Amniotic stem cell (primary cell): ENCODE measurements around the gene NEK4.
A peak's percentile ranks its signal among the peaks of the same experiment; 100 is the strongest.

Experiments used
- DNase-seq: peaks from one replicate; lab custom pipeline; 2025; lab: John Stamatoyannopoulos, UW

The NEK4 gene

GRCh38 chr3:52770496-52771333 is at the start of gene NEK4:
NEK4 (minus strand) TSS chr3:52770940; CDS start chr3:52770746, 194 bp downstream.
- DNase-seq = peak; percentile 69

DNA sequence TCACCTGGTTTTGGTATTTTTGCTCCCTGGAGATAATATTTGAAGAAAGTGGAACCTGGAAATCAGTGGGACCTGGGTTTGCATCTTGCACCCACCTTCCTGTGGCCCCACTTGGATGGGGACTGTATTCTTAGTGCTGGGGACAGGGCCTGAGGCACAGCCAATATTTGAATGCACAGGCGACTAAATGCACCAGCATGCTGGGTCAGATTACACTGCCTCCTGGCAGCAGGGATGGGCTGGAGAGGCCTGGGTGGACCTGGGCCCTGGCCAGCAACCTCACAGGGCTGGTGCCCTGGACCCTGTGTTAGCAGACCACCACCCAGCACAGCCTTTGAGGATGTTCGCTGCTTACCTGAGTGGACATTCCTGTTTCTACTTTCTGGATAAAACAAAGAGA is 49.2 kb upstream of the NEK4 start:
- no peak for DNase-seq

- DNase-seq = no peak
Measured at GRCh38 chr3:52817860-52818259, 47.1 kb upstream of the NEK4 start.

- DNase-seq = no peak
Measured at GRCh38 chr3:52817221-52817620, 46.5 kb upstream of the NEK4 start.

- DNase-seq = no peak
Measured at GRCh38 chr3:52816654-52817053, 45.9 kb upstream of the NEK4 start.

DNA sequence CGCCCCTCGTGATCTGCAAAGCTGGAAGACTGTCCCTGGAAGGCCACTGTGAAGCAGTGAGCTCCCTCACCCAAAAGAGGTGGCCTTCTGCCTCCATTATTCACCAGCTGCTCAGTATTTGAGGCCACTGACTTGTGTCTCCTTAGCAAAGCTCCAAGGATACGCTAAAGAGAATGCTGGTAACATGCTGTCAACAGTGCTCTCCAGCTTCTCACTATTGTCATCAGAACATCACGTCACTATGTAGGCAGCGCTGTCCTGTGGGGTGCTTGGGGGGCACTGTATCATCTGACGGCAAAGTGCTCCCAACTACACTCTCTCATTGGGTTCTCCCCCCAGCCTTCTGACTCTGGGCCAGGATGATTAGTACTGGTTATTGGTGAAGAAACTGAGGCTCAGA is 45.5 kb upstream of the NEK4 start:
- no peak for DNase-seq

GRCh38 chr3:52813810-52814209 is 43.1 kb upstream of the NEK4 start:
- DNase-seq = no peak

GRCh38 chr3:52811452-52812011 is 40.8 kb upstream of the NEK4 start:
- no peak for DNase-seq

DNA sequence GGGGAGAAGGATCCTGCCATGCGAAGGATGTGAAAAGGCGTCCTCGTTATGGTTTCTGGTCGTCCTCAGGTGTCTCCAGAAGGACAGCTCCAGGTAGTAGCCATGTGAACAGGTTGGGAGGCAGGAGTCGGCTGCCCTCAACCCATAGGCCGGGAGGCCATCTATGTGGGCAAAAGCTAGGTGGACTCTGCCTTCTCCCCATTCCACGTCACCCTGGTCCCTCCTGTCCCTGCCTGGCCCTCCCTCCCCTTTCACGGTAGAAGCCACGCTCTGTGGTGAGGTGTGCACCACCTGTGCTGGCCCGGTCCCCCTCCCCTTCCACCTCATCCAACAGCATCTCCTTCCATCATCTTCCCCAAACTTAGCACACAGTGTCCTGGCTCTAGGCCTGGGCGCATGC is 40.2 kb upstream of the NEK4 start:
- DNase-seq = no peak

- no peak for DNase-seq
Measured at GRCh38 chr3:52809662-52810377, 39.1 kb upstream of the NEK4 start.

DNA sequence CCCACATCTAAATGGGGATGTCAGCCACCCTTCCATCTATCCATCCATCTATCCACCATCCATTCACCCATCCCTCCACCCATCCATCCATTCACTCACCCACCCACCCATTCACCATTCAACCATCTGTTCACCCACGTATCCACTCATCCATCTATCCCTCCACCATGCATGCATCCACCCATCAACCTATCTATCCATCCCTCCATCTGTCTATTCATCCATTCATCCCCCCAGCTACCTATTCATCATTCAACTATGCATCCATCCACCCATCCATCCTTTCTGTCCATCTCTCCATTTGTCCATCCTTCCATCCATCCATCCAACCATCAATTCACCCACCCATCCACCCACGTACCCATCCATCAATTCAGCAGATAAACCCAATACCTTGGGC is 38.4 kb upstream of the NEK4 start:
- DNase-seq = no peak

DNA sequence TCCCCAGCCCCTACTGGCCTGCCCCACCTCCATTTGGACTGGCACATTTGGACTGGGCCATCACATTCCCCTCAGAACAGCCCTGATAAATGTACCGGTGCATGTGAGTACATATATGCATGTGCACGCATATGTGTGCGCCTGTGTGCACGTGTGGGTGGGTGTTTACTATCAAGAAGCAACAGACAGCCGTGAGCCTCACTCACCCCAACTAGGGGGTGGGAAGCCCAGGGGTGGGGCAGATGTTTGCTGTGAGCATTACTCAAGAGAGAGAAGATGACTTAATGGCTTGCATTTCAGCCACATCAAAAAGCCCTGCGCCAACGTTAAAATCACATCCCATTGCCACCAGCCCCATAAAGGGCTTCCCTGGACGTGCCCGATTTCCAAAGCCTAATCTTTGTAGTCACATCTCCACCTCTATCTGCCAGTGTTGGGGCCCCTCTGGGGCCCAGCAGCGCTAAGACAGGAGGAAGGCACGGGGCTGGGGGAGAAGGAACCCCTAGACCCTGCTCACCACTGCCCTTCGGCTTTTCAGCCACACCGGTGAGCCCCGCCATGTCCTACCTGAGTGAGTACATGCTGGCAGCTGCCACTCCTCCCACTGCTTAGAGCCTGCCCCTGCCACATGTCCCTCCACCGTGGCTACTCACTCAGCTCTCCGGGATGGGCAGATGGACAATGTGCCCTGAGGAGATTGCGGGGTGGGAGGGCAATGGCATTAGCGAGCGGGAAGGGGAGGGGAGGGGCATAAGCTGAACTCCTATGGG is 34.7 kb upstream of the NEK4 start:
- DNase-seq = no peak

GRCh38 chr3:52801839-52802238 is 31.1 kb upstream of the NEK4 start:
- no peak for DNase-seq

- DNase-seq = no peak
Measured at GRCh38 chr3:52800079-52800478, 29.3 kb upstream of the NEK4 start.

DNA sequence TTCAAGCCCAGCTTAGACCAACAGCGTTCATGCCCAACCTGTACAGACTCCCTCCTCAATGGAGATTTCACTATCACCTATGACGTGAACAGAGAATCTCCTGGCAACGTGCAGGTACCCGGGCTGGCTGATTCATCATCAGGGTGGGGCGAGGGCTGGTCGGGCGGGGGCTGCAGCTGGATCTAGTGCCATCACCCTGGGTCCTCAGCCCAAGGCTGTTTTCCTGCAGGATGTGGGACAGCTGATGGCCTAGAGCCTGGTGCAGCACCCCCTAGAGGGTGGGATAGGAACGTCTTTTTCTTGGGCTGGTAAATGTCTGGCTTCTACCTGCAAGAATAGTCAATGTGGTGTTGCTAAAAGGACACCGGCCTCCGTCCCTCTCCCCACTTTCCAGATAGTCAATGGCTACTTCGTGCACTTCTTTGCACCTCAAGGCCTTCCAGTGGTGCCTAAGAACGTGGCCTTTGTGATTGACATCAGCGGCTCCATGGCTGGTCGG is 28.3 kb upstream of the NEK4 start:
- no peak for DNase-seq

DNA sequence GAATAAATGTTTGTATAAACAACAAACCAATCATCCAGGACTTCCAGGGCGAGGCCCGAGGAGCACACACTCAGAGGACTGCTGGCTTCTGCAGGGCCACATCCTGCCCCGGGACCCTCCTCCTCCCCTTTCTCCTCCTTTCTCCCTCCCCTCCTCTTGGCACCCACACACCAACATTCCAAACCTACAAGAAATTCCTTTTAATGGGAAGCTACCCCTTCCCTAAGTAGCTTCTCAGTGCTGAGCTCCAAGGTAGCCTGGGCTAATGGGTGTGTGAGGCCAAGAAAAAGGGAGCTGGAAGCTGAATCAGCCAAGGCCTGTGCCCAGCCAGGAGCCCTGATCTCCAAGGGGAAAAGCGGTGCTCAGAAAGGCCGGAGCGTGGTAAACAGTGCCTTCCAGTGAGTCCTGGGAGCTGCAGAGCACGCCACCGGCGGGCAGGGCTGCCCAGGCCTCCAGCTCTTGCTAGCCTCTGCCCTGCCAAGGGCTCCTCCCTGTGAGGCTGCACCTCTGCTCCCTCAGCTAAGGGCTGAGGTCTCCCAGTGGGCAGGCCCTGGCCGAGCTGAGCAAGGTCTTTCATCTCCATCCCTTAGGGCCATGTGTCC is 27.7 kb upstream of the NEK4 start:
- no peak for DNase-seq

- DNase-seq = no peak
Measured at GRCh38 chr3:52796411-52796810, 25.7 kb upstream of the NEK4 start.

DNA sequence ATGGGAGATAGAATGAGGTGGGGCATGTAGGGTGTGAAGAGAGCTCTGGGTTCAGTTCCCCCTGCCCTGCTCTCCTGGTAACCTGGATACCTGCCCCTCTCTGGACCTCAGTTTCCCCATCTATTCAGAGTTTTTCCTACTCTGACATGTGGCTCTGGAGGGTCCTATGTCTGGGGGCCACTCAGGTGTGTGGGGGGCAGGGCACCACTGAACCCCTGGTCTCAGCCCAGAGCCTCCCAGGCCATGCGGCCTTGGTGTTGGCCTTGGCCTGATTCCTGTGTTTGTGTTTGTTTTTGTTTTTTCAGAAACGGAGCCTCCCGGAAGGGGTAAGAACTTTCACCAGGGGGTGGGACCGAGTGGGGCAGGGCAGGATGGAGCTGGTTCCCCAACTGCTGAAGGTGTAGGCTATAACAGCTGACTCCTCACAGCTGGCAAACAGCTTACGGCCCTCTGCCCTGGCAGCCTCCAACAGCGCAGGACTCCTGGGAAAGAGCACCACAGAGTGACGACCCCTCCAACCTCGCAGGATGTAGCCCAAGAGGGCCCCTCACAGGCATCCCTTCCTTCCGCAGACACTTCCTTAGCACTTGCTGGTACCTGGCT is 24.7 kb upstream of the NEK4 start:
- DNase-seq = no peak

- no peak for DNase-seq
Measured at GRCh38 chr3:52794612-52795099, 23.9 kb upstream of the NEK4 start, which contains the start of gene ITIH3. ITIH3 (plus strand) TSS chr3:52794796; CDS start chr3:52794804, 8 bp downstream.

GRCh38 chr3:52793702-52794611 is 23.2 kb upstream of the NEK4 start:
- DNase-seq = no peak
